GM23338 (cell line): ENCODE measurements around the gene UBALD2. TPM values are rescaled to one million over a fixed set of nuclear protein-coding genes. Genes with fewer than 3 reads are reported as not detected.

Source experiments
- ATAC-seq: fragments of 200-7000 bp; cut with Tn5 transposase; 3 replicates; pipeline ENCODE4 v1.9.1; 2020
- DNase-seq: peaks from one replicate; pipeline ENCODE4 v3.0.0-alpha.2; 2015; ENCODE audit warnings: low spot score
- H2AFZ ChIP-seq: fragments of 200-600 bp; sonication (generic); 2 replicates; pipeline ENCODE4 v1.8.0; 2016; ENCODE audit warnings: antibody characterized with exemption, mild to moderate bottlenecking, moderate library complexity
- H3F3A ChIP-seq: fragments of 200-600 bp; sonication (generic); replicated peaks from 2 replicates; pipeline ENCODE4 v1.8.0; 2017; ENCODE audit warnings: antibody characterized with exemption, mixed run types, low read depth
- H3K27ac ChIP-seq: fragments of 200-600 bp; sonication (generic); 2 replicates; pipeline ENCODE4 v1.6.1; 2016; ENCODE audit warnings: low read depth
- H3K27me3 ChIP-seq: fragments of 200-600 bp; sonication (generic); 2 replicates; pipeline ENCODE4 v1.8.0; 2016; ENCODE audit warnings: mild to moderate bottlenecking, mixed run types, moderate library complexity; ENCODE audit not compliant: insufficient read depth
- H3K36me3 ChIP-seq: fragments of 200-600 bp; sonication (generic); 2 replicates; pipeline ENCODE4 v1.8.0; 2016; ENCODE audit warnings: mild to moderate bottlenecking; ENCODE audit not compliant: insufficient read depth
- H3K4me1 ChIP-seq: fragments of 200-600 bp; sonication (generic); 2 replicates; pipeline ENCODE4 v1.8.0; 2016; ENCODE audit warnings: mild to moderate bottlenecking, moderate library complexity; ENCODE audit not compliant: insufficient read depth
- H3K4me2 ChIP-seq: fragments of 200-600 bp; sonication (generic); 2 replicates; pipeline ENCODE4 v1.7.1; 2017; ENCODE audit warnings: mixed run types
- H3K4me3 ChIP-seq: fragments of 200-600 bp; sonication (generic); 2 replicates; pipeline ENCODE4 v1.6.1; 2016; ENCODE audit warnings: mixed run types
- H3K79me2 ChIP-seq: fragments of 200-600 bp; sonication (generic); replicated peaks from 2 replicates; pipeline ENCODE4 v1.8.0; 2017; ENCODE audit warnings: mild to moderate bottlenecking; ENCODE audit not compliant: insufficient read depth
- H3K9me2 ChIP-seq: fragments of 200-600 bp; sonication (generic); 2 replicates; pipeline ENCODE4 v1.8.0; 2017; ENCODE audit not compliant: insufficient read depth
- H4K20me1 ChIP-seq: fragments of 200-600 bp; sonication (generic); replicated peaks from 2 replicates; pipeline ENCODE4 v1.8.0; 2017; ENCODE audit warnings: mild to moderate bottlenecking; ENCODE audit not compliant: insufficient read depth
- H3K27ac Mint-ChIP-seq: 2 replicates; pipeline ENCODE4 v1.8.0; 2020; ENCODE audit warnings: inconsistent platforms, mild to moderate bottlenecking, moderate library complexity, mixed read lengths
- H3K27me3 Mint-ChIP-seq: 3 replicates; pipeline ENCODE4 v1.8.0; 2022; ENCODE audit warnings: low read depth, mild to moderate bottlenecking, moderate library complexity, mixed read lengths, inconsistent platforms; ENCODE audit not compliant: insufficient read depth, poor library complexity
- H3K36me3 Mint-ChIP-seq: 3 replicates; pipeline ENCODE4 v1.8.0; 2021; ENCODE audit warnings: low read depth, mild to moderate bottlenecking, inconsistent platforms, moderate library complexity, mixed read lengths
- H3K4me1 Mint-ChIP-seq: 3 replicates; pipeline ENCODE4 v1.8.0; 2020; ENCODE audit warnings: mild to moderate bottlenecking, inconsistent platforms, mixed read lengths
- H3K4me3 Mint-ChIP-seq: 3 replicates; pipeline ENCODE4 v1.8.0; 2021; ENCODE audit warnings: moderate library complexity, mild to moderate bottlenecking, inconsistent platforms, mixed read lengths
- H3K9me3 Mint-ChIP-seq: 3 replicates; pipeline ENCODE4 v1.8.0; 2020; ENCODE audit warnings: moderate library complexity, mild to moderate bottlenecking, inconsistent platforms, mixed read lengths
- EZH2 ChIP-seq: fragments of 200-600 bp; sonication (generic); IDR thresholded peaks from one replicate; pipeline ENCODE4 v1.8.0; 2017; ENCODE audit warnings: antibody characterized with exemption, mild to moderate bottlenecking, low read depth; ENCODE audit not compliant: unreplicated experiment
- NANOG ChIP-seq: IDR thresholded peaks from 2 replicates; pipeline ENCODE4 v1.6.1; 2016; ENCODE audit warnings: antibody characterized with exemption, borderline replicate concordance
- ZNF114 ChIP-seq: fragments of 250-450 bp; sonication (Bioruptor Pico); IDR thresholded peaks from 2 replicates; pipeline ENCODE4 v1.5.0; 2020; ENCODE audit warnings: mild to moderate bottlenecking, moderate library complexity
- ZNF331 ChIP-seq: fragments of 250-450 bp; sonication (Bioruptor Pico); IDR thresholded peaks from 2 replicates; pipeline ENCODE4 v1.5.0; 2020; ENCODE audit warnings: low read depth, mild to moderate bottlenecking, moderate library complexity
- polyA plus RNA-seq: library from polyadenylated mRNA; unstranded; fragments of >200 nt; fragmentation: Nextera tagmentation; extraction: Ambion mirVana; gene quantifications from 2 replicates; pipeline ENCODE4 v1.2.1, GENCODE V29; 2016
- total RNA-seq: library from RNA; depleted of rRNA; stranded (reverse); fragments of >200 nt; shearing (Covaris generic); gene quantifications from 2 replicates; pipeline ENCODE4 v1.2.3, GENCODE V29; 2014
- TF ChIP-seq, protein P1 (sequence below): fragments of 250-450 bp; sonication (Bioruptor Pico); IDR thresholded peaks from 2 replicates; pipeline ENCODE4 v1.5.0; 2020; ENCODE audit warnings: mild to moderate bottlenecking, moderate library complexity
- TF ChIP-seq, protein P2 (sequence below): IDR thresholded peaks from 2 replicates; pipeline ENCODE4 v1.6.1; 2016; ENCODE audit warnings: antibody characterized with exemption

UBALD2 gene
- total and polyA plus RNA-seq, 2 experiments from 2014 or later = 2.2 to 3.1 TPM

DNA sequence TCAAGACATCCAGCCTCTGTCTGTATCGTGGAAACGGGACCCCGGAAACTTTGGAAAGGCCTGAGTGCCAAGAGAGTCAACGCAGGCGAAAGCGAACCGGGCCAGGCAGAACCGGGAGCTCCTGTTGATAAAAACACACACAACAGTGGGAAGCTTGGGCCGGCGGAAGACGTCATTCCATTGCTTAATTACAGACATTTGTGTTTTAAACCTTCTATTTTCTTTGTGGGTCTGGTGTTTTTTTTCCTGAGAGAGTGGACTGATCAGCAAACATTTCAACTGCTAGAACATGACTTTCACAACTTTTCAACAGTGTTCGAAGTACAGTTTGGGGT, 24.0 kb upstream of the UBALD2 start:
- peak overlapping the region; percentile 70 for H3K4me3 ChIP-seq
- H3K79me2 ChIP-seq = no peaks in the 10 kb centered on the region
- Mint-ChIP-seq H3K27me3 (peaks cover 53% of the 10 kb centered on the region), H3K4me1 (peaks cover 14% of the 10 kb centered on the region), H3K27ac (no peak overlapping the region), H3K9me3 (no peaks in the 10 kb centered on the region), H3K4me3 (peak overlapping the region; percentile 75), H3K36me3 (no peaks in the 10 kb centered on the region)
- peak overlapping the region; percentile 92 for H3K4me2 ChIP-seq
- no peaks in the 10 kb centered on the region for H3K36me3 ChIP-seq
- peaks cover 6% of the 10 kb centered on the region; the same call in 1 of the 2 replicates for H4K20me1 ChIP-seq
- no peaks in the 10 kb centered on the region for H3F3A ChIP-seq
- TF ChIP-seq, protein P1, sequence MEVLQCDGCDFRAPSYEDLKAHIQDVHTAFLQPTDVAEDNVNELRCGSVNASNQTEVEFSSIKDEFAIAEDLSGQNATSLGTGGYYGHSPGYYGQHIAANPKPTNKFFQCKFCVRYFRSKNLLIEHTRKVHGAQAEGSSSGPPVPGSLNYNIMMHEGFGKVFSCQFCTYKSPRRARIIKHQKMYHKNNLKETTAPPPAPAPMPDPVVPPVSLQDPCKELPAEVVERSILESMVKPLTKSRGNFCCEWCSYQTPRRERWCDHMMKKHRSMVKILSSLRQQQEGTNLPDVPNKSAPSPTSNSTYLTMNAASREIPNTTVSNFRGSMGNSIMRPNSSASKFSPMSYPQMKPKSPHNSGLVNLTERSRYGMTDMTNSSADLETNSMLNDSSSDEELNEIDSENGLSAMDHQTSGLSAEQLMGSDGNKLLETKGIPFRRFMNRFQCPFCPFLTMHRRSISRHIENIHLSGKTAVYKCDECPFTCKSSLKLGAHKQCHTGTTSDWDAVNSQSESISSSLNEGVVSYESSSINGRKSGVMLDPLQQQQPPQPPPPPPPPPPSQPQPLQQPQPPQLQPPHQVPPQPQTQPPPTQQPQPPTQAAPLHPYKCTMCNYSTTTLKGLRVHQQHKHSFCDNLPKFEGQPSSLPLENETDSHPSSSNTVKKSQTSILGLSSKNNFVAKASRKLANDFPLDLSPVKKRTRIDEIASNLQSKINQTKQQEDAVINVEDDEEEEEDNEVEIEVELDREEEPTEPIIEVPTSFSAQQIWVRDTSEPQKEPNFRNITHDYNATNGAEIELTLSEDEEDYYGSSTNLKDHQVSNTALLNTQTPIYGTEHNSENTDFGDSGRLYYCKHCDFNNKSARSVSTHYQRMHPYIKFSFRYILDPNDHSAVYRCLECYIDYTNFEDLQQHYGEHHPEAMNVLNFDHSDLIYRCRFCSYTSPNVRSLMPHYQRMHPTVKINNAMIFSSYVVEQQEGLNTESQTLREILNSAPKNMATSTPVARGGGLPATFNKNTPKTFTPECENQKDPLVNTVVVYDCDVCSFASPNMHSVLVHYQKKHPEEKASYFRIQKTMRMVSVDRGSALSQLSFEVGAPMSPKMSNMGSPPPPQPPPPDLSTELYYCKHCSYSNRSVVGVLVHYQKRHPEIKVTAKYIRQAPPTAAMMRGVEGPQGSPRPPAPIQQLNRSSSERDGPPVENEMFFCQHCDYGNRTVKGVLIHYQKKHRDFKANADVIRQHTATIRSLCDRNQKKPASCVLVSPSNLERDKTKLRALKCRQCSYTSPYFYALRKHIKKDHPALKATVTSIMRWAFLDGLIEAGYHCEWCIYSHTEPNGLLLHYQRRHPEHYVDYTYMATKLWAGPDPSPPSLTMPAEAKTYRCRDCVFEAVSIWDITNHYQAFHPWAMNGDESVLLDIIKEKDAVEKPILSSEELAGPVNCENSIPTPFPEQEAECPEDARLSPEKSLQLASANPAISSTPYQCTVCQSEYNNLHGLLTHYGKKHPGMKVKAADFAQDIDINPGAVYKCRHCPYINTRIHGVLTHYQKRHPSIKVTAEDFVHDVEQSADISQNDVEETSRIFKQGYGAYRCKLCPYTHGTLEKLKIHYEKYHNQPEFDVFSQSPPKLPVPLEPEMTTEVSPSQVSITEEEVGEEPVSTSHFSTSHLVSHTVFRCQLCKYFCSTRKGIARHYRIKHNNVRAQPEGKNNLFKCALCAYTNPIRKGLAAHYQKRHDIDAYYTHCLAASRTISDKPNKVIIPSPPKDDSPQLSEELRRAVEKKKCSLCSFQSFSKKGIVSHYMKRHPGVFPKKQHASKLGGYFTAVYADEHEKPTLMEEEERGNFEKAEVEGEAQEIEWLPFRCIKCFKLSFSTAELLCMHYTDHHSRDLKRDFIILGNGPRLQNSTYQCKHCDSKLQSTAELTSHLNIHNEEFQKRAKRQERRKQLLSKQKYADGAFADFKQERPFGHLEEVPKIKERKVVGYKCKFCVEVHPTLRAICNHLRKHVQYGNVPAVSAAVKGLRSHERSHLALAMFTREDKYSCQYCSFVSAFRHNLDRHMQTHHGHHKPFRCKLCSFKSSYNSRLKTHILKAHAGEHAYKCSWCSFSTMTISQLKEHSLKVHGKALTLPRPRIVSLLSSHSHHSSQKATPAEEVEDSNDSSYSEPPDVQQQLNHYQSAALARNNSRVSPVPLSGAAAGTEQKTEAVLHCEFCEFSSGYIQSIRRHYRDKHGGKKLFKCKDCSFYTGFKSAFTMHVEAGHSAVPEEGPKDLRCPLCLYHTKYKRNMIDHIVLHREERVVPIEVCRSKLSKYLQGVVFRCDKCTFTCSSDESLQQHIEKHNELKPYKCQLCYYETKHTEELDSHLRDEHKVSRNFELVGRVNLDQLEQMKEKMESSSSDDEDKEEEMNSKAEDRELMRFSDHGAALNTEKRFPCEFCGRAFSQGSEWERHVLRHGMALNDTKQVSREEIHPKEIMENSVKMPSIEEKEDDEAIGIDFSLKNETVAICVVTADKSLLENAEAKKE (CRISPR knock-in tag) = no peak
- TF ChIP-seq NANOG = no peak
- no peak for TF ChIP-seq EZH2
- no peak for TF ChIP-seq ZNF331 (CRISPR knock-in tag)
- no peak for TF ChIP-seq ZNF114 (CRISPR knock-in tag)
- TF ChIP-seq, protein P2, sequence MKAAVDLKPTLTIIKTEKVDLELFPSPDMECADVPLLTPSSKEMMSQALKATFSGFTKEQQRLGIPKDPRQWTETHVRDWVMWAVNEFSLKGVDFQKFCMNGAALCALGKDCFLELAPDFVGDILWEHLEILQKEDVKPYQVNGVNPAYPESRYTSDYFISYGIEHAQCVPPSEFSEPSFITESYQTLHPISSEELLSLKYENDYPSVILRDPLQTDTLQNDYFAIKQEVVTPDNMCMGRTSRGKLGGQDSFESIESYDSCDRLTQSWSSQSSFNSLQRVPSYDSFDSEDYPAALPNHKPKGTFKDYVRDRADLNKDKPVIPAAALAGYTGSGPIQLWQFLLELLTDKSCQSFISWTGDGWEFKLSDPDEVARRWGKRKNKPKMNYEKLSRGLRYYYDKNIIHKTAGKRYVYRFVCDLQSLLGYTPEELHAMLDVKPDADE = no peak
- peaks cover 59% of the 10 kb centered on the region for H3K27me3 ChIP-seq
- ATAC-seq = no peak
- H3K9me2 ChIP-seq = no peaks in the 10 kb centered on the region
- peak overlapping the region; percentile 99 for H2AFZ ChIP-seq
- H3K27ac ChIP-seq = no peak overlapping the region
- no peak for DNase-seq
- peaks cover 6% of the 10 kb centered on the region for H3K4me1 ChIP-seq
